Measurements from ENCODE around the gene APBA2. TPM values are rescaled to one million over a fixed set of nuclear protein-coding genes. Genes with fewer than 3 reads are reported as not detected.

Gene APBA2
- polyA plus RNA-seq, 3 donors, result 13.1 to 16.6 (median 15.2) TPM

DNA sequence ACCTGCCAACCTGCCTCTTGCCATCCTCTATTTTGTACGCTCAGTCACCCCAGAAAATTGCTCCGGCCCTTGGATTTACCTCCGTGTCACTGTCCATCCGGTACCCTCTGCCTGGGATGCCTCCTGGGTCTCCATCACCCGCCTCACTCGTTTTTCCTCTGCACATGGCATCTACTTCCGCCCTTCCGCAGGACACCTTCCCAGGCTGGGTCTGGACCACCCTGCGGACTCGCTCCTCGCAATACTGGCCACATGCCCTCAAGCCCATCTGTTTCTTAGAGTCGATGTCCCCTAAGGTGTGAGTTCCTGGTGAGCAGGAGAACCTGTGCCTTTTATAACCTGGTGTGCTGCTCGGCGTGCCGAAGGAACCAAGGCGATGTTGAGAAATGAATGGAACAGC is 58.5 kb downstream of the APBA2 start:
- DNase-seq (ENCODE audit: extremely low read depth in 1 of 11, low read depth in 9 of 11, low spot score in 4 of 11), result no peak

GRCh38 chr15:28944696-28945300 is 59.0 kb downstream of the APBA2 start:
- no peak for DNase-seq (ENCODE audit: extremely low read depth in 1 of 11, low read depth in 9 of 11, low spot score in 4 of 11)

- no peak for DNase-seq (ENCODE audit: extremely low read depth in 1 of 11, low read depth in 9 of 11, low spot score in 4 of 11)
Observed at GRCh38 chr15:28945626-28946230, 60.0 kb downstream of the APBA2 start.

- no peak for DNase-seq (ENCODE audit: extremely low read depth in 1 of 11, low read depth in 9 of 11, low spot score in 4 of 11)
Observed at GRCh38 chr15:28946803-28947202, 61.0 kb downstream of the APBA2 start.

DNA sequence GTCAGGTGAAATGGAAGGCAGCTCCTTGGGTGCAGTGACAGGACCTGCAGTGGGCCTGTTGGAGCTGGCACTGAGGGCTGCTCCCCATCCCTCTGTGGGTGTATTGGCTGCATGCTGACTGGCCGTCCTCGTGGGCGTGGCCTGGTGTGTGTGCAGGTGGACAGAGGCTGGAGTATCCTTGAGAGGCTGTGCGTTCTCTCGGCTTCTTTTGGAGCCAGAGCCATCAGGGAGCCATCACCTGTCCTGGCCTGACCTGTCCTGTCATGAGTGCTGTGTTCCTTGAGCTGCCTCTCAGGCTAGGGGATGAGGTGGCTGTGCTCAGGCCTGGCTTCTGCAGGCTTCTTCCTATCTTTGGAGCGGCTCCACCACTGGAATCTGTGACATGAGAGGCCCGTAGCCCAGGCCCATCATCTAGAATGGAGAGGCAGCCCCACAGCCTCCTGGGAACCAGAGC is 61.5 kb downstream of the APBA2 start:
- DNase-seq (ENCODE audit: extremely low read depth in 1 of 11, low read depth in 9 of 11, low spot score in 4 of 11), result no peak

DNA sequence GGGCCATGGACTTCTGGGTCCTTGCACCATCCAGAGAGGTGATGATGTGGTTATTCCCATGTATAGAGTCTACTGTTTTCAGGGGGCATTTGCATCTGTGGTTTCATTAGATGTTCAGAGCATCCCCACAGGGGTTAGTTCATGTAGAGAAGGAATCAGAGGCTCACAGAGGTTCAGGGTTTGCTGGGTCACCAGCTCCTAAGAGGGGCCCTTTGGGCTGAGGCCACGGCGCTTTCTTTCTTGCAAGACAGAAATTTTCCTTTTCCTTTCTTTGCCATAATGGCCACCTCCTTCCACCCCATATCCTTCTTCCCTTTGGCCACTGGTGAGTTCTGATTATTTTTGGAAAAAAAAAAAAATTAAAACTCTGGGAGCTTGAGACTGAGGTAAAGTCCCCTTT is 62.3 kb downstream of the APBA2 start:
- DNase-seq (ENCODE audit: extremely low read depth in 1 of 11, low read depth in 9 of 11, low spot score in 4 of 11), result no peak

- DNase-seq (ENCODE audit: extremely low read depth in 1 of 11, low read depth in 9 of 11, low spot score in 4 of 11), result no peak
Observed at GRCh38 chr15:28950916-28951315, 65.1 kb downstream of the APBA2 start.

GRCh38 chr15:28952666-28953491 is 67.1 kb downstream of the APBA2 start:
- no peak for DNase-seq (ENCODE audit: extremely low read depth in 1 of 11, low read depth in 9 of 11, low spot score in 4 of 11)

DNA sequence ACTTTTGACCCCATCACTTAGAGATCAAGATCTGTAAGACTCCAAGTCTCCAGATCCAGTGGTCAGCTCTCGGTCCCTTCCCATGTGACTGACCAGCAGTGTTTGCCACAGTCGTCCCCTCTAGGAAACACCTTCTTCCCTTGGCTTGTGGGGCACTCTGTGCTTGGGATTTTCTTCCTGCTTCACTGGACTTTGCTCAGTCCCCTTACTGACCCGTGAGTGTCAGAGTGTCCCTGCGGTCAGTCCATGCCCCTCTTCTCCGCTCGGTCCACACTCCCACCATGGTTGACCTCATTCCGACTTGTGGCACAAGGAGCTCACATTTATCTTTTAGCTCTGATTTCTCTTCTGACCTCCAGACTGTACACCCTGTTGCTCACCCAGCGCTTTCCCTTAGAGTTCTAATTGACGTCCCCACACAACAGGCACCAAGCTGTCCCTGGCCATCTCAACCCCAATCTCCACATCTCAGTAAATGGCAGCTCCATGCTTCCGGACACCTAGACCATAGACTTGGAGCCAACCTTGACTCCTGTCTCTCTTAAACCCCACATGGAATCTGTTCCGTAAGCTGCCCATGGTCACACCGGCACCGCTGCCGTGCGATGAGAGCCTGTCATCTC is 67.9 kb downstream of the APBA2 start:
- no peak for DNase-seq (ENCODE audit: extremely low read depth in 1 of 11, low read depth in 9 of 11, low spot score in 4 of 11)

DNA sequence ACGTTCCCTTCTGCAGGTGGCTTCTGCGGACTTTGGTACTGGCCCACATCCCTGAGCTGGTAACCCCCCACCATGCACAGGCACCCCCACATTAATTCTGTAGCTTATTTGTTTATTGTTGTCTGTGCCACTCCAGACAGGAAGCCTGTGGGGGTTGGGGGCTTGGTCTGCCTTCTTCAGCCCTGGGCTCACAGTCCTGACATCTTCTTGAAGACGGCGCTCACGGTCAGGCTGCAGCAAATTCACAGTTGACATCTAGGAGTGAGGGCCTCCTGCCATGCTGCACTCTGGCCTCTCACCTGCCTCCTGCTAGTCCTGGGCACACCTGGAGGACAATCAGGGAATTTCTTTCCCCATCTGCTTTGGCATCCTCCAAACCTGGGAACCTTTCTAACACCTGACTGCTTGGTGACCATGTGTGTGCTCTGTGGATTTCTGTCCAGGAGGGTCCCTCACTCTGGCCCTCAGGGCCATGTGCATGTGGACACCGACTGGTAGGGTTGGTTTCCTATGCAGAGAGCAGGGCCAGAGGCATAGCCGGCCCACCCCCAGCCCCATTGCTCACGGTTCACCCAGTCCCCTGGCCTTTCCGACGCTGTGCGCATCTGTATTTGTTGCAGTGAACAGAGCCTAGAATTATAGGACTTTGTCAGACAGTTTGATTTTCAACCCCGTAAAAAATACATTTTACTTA is 68.8 kb downstream of the APBA2 start:
- no peak for DNase-seq (ENCODE audit: extremely low read depth in 1 of 11, low read depth in 9 of 11, low spot score in 4 of 11)

DNA sequence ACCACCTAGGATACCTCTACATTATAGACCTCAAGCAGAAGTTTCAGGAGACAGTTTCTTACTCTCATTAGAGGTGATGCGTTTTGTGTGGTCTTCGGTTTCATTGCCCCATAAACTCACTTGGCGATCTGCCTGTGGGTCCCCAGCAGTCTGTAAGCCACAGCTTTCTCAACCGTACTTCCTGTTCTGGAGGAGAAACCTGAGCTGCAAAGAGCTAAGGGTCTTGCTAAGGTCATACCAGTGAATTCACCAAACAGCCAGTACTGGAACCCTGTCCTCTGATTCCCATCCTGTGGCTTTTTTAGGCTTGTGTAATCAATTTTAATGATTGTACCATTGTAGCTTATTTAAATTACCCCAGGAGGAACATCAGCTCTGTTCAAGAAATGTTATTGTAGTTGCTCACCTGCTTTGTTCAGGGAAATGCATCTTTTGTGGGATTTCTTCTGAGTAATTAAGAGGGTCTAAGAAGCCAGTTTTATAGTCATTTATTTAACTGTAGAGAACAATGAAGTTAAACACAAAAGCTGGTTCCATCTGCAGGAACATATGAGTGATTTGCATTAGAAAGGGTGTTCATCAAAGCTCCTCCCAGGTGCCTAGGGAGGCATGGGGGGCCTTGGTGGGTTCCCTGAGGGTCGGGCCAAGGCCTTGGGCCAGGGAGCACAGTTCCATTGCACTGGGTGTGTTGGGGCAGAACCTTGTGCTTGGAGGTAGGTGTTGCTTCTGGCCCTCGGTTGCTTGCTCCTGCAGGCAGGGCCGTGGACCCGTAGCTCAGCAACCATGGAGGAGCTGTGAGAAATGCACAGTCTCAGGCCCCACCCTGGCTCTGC is 69.6 kb downstream of the APBA2 start:
- DNase-seq (ENCODE audit: extremely low read depth in 1 of 11, low read depth in 9 of 11, low spot score in 4 of 11), result peak in 8 of 11 donors; percentile 46 to 74 (median 60)

DNA sequence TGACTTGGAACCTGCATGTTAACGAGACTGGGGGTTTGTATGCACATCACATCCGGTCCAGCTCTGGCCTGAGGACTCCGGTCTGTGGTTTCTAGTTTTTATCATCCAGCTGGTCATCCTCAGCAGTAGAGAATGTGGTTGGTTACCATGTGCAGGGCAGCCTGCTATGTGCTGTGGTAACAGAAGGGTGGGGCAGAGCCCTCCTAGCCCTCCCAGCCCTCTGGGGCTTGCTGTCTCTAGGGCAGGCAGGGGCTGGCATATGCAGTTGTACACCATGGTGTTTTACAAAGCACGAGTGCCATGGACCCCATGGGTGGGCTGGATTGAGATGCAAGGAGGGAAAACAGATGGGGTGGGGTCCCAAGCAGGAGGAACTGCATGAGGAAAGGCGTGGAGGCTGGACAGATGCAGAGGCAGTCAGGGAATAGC is 70.2 kb downstream of the APBA2 start:
- no peak for DNase-seq (ENCODE audit: extremely low read depth in 1 of 11, low read depth in 9 of 11, low spot score in 4 of 11)

DNA sequence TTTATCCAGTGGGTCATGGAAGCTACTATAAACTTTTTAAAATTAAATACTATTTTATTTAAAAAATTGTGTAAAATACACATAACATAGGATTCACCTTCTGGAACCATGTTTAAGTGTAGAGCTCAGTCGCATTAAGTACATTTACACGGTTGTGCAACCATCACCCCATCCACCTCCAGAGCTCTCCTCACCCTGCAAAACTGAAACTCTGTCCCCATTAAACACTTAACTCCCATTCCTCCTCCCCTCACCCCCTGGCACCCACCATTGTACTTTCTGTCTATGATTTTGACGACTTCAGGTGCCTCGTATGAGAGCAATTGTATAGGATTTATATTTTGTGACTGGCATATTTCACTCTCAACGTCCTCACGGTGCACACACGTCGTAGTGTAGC is 70.7 kb downstream of the APBA2 start:
- DNase-seq (ENCODE audit: extremely low read depth in 1 of 11, low read depth in 9 of 11, low spot score in 4 of 11), result no peak

DNA sequence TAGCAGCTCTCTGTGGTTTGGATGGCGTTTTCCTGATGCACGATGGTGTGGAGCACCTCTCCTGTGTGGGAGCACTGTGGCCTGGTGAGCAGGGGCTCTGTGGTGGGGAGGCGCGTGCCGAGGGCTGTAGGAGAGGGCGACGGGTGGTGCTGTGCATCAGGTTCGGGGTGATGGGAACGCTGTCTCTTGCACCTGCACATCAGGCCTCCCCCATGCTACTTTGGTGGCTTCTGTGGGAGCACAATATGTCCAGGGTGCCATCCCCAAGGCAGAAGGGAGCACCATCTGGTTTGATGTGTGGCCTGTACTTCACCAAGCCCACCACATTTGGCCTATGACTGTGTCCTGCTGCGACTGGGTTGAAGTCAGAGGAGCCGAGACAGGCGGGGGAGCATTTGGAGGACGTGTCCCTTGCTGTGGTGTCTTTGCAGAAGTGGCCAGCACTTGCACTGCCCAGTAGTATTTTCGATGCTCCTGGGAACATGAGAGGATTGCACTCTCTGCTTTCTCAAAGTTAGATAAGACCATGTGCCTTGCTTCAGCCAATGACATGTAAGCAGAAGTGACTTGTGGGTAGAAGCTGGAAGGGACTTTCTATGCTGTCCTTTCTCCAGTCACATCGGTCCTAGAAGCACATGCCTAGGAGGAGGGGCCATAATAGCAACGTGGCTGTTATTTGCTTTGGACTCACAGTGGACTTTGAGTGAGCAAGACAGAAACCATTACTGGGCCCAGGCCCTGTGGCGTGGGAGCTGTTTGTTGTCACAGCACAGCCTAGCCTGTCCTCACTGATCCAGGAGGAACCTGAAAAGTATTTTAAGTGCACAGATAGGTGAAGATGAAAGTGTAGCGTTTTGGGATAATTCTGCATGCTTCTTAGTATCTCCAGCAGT is 72.1 kb downstream of the APBA2 start:
- DNase-seq (ENCODE audit: extremely low read depth in 1 of 11, low read depth in 9 of 11, low spot score in 4 of 11), result no peak

DNA sequence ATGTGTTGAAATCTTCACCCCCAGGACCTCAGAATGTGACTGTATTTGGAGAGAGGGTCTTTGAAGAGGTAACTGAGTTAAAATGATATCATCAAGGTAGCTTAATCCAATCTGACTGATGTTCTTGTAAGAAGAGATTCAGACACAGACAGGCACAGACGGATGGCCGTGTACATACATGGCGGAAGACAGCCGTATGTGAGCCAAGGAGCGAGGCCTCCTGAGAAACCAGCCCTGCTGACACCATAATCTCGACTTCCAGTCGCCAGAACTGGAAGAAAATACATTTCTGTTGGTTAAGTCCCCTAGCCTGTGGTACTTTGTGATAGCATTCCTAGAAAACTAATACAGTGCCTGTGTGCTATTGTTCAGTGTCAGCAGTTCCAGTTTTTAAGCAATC is 73.6 kb downstream of the APBA2 start:
- DNase-seq (ENCODE audit: extremely low read depth in 1 of 11, low read depth in 9 of 11, low spot score in 4 of 11), result no peak

DNA sequence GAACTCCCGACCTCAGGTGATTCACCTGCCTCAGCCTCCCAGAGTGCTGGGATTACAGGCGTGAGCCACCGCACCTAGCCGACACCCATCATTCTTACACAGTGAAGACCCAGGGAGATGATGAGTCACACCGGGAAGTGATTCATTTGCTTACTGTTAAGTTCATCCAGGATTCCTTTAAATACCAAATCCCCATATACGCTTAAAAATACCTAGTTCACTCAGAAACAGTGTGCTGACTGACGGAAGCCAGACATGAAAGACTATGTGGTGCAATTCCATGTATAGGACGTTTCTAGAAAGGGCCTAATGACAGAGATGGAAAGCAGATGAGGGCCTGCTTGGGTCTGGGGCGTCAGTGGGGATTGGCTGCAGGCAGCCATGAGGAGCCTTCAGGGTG is 75.2 kb downstream of the APBA2 start:
- DNase-seq (ENCODE audit: extremely low read depth in 1 of 11, low read depth in 9 of 11, low spot score in 4 of 11), result no peak

- no peak for DNase-seq (ENCODE audit: extremely low read depth in 1 of 11, low read depth in 9 of 11, low spot score in 4 of 11)
Observed at GRCh38 chr15:28961391-28961790, 75.6 kb downstream of the APBA2 start.

All from renal cortex interstitium (tissue), 11 donors.